Measurements from ENCODE around the gene ITGB1BP2.

GRCh38 chrX:71269801-71270395 is 31.7 kb upstream of the ITGB1BP2 start:
- TF ChIP-seq CTCF (IDR thresholded peaks at IDR 0.05) (no peak), POLR2A (IDR thresholded peaks at IDR 0.05) (no peak), POLR2AphosphoS5 (IDR thresholded peaks at IDR 0.05) (no peak)
